ENCODE results near the gene POU6F2.

The POU6F2 gene

DNA sequence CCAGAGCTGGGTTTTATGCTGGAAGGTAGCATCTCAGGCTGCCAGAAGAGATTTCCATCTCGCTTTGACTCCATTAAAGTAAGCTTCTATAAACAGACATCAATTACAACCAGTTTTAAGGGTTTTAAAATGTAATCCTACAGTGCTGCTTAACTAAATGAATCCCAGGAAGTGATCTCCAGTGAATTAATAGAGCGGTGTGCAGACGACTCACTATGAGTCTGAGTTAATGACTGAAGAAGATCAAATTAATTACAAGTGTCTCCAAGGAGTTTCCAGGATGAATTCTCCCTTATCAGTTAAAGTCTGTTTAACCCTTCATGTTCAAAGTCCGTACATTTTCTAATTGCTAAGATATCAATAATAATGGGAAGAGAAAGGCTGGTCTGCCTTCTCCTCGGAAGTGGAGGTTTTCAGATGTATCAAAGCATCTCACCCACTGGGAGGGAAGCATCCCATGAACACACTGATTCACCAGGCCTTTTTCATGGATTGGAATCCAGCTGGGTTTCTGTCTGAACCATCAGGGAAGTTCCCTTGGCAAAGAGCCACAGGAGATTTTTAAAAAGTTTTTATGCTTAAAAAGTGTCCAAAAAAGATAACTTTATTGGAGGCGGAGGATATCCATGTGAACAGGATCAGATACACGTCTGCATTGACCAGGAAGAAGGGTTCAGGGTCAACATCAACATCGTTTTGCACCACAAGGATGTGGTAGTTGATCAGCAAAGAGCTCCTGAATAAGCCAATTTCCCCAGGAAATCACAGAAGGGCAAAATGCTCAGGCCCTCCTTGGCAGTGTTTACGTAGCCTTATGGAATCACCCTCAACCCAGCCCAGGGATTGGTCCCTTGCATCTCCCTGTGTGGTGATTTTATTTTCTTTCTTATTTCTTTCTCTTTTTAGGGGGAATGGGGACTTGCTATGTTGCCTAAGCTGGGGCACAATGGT lies 288.2 kb downstream of the POU6F2 start:
- no peak for DNase-seq

- no peak for DNase-seq
Measured at GRCh38 chr7:39269034-39269433, 291.3 kb downstream of the POU6F2 start.

GRCh38 chr7:39270018-39270417 lies 292.3 kb downstream of the POU6F2 start:
- no peak for DNase-seq

DNA sequence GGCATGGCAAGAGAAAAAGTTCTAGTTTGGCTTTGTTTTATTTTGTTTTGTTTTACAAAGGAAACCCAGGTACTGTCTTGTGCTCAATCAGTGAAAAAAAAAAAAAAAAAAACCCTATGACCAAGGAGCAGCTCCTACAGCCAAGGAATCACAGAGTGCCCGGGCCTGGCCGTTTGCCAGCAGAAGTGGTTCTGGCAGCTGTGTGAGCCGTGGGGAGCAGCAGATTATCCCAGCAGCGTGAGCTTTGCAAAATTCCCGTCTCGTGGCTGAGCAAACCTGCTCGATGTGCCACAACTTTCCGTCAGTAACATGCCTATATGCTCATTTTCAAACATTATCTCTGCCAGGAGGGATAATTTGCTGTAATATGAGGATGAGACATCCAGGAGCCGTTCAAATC lies 293.7 kb downstream of the POU6F2 start:
- no peak for DNase-seq

DNA sequence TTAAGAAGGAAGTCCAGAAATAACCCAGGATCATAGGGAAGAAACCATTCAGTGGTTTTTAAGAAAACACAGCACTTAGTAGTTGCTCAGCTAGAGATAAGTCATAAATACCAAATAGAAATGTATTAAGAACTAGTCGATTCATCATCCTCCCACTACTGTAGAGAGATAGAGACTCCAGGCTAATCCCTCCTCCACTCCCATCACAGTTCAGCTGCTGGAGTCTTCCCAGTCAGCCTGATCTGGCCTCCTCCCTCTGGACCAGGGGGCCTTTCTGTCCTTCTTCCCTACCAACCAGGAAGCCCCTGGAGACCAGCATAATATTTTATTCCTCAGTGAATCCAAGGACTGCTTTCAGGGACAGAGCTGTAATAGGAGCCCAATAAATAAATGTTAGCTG lies 294.4 kb downstream of the POU6F2 start:
- DNase-seq = no peak

DNA sequence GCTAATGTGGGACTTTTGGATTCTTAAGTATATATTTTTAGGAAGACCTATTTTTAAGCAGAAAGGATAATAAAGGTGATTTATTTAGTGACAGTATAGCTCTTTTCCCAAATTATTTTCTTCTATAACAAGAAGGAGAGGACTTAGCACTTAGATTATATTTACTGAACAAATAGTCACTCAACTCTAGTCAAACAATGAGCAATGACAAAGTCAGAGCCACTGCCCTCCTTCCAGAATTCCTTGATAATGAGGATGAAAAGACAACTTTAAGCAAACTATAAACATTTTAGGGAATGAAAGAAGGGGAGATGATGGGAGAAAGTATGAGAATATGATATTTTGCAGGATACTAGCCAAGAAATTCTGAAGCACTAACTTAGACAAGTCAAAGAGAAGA lies 295.0 kb downstream of the POU6F2 start:
- no peak for DNase-seq

GRCh38 chr7:39280337-39280736 lies 302.6 kb downstream of the POU6F2 start:
- no peak for DNase-seq

- DNase-seq = no peak
Measured at GRCh38 chr7:39285256-39285655, 307.5 kb downstream of the POU6F2 start.

DNA sequence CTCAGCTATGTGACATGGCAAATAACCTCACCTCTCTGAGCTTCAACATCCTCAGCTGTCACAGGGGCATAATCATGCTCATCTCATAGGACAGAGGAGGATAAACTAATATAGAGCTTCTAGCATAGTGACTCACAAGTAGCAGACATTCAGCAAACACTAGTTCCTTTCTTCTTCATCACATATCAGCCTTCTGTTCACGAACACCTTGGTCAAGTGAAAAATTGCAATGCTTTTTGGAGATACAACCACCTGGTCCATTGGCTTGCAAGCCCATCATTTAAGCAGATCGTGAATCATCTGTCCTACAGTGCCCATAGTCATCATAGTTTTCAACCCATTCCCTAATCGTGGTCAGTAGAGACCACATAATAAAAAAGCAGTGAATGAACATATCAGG lies 310.6 kb downstream of the POU6F2 start:
- no peak for DNase-seq

- DNase-seq = no peak
Measured at GRCh38 chr7:39291628-39292410, 314.1 kb downstream of the POU6F2 start.

DNA sequence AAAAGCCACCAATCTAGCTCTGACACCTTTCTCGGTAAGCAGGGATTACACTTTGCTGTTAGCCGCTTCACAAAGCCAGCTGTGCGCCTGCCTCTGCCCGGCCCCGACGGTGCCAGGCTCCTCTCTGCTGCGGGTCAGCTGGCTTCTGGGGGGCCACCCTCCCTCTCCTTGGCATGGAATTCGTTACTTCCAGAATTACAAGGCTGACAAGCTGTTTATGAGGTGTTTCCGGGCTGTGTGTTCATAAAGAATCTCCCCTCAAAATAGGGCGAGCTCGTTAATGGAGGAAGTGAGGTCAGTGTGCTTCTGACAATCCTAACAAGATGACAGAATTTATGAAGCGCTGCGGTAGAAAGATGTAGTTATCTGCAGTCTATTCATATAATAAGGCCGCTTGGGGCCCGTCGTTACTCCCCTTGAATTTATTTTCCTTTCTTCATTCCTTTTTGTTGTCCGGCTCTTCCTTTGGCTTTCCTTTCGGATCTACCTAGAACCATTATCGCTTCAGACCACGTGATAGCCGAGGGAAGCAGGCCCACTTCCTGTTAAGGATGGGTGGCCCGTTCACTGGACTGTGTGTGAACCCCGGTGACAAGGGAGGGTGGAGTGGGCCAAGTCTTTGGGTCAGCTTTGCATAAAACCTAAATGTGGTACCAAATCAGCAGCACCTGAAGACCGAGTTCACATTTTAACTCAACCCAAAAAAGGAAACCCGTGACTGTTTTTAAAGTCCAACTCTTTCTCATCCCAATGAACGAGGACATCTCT lies 315.5 kb downstream of the POU6F2 start:
- no peak for DNase-seq

DNA sequence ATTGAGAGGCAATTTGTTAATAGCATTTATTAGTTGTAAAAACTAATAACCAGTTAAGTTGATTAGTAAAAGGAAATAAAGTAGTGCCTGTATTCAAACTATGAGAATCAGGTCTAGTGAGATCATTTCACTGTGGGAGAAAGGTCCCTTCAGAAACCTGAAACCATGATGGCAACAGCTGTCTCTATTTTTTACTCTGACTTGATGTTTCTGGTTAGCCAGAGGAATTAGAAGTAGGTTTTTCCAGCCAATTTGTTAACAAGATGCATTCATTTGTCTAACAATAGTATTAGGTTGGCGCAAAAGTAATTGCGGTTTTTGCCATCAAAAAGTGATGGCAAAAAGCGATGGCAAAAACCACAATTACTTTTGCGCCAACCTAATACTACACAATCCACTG lies 316.3 kb downstream of the POU6F2 start:
- no peak for DNase-seq

- DNase-seq = no peak
Measured at GRCh38 chr7:39295796-39296195, 318.1 kb downstream of the POU6F2 start.

DNA sequence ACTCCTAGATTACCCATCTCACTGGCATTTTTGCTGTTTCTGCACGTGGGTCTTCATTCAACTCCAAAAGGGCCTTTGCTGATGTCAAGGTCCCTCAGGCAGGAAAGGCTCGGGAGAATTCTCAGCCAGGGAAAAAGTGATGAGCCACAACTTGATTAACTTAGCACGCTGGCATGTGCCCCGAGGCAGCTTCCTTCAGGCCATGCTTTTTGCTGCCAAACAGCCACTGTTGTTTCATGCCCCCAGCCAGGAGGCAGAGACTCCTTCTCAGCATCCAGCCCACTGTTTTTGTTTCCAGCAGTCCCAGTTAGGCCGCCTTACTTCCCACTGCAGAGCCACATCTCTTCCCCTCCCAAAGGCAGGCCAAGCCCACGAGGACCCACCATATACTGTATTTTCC lies 322.0 kb downstream of the POU6F2 start:
- no peak for DNase-seq

- no peak for DNase-seq
Measured at GRCh38 chr7:39300276-39300675, 322.6 kb downstream of the POU6F2 start.

- DNase-seq = no peak
Measured at GRCh38 chr7:39301543-39301942, 323.8 kb downstream of the POU6F2 start.

DNA sequence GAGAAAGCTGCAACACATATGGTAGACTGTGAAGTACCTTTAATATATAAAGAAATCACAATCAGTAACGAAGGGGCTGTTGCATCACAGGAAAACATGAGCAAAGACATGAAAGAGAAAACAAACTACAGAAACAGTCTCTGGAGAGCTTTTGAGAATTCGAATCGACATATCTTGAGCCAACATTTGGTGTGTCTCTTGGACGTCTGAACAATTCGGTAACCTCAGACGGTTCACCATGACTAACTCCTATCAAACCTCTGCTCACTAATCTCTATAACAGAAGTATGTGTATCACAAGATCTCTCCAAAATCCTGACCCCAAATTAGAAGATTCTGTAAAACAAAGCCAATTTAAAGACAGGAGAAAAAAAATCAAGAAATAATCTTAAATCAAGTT lies 326.5 kb downstream of the POU6F2 start:
- DNase-seq = no peak

DNA sequence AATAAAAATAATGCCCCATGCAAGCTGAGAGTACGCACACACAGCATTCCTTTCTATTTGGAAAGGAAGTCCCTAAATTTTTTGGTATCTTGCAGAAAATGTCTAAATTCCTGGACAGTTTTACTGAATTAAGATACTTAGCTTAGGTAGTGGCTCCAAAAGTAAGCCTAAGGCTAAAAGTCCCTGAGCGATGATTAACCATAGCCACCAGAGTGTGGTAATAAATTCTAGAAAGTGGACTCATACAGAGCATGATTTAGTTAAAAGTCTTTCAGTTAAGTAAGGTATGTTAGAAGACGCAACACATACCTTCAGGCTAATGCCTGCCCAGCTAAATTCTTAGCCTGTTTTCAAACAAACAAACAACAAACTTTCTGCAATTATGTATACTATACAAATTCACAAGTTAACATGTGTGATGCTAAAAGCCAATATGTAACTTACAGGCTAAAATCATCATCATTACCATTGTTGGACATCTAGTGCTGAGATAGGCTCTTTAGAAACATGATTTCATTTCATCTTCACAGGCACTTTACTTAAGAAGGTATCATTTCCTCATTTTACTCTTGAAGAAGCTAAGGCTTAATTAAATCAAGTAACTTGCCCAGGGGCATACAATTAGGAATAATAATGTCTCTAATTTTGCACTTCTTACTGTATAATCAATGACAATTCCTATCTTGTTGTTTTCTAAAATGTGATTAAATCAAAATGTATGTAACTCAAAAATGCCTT lies 327.1 kb downstream of the POU6F2 start:
- no peak for DNase-seq

- no peak for DNase-seq
Measured at GRCh38 chr7:39306016-39306570, 328.4 kb downstream of the POU6F2 start.

DNA sequence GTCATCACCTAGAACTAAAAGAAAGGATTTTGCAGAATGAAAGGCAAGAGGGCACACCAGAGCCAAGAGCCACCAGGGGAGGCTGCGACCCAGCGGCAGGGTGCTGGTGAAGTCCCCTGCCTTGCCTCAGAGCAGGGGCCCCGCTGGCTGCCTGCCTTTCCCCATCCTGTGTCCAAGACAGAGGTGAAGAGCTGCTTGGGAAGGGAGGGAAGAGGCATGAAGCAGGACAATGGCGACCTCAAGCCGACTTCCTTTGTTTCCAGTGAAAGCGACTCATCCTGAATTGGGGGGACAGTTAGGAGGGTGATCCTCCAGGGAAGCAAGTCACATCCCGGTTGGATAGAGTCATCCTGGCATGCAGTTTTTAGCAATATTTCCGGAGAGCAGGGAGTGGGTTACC lies 333.0 kb downstream of the POU6F2 start:
- no peak for DNase-seq

DNA sequence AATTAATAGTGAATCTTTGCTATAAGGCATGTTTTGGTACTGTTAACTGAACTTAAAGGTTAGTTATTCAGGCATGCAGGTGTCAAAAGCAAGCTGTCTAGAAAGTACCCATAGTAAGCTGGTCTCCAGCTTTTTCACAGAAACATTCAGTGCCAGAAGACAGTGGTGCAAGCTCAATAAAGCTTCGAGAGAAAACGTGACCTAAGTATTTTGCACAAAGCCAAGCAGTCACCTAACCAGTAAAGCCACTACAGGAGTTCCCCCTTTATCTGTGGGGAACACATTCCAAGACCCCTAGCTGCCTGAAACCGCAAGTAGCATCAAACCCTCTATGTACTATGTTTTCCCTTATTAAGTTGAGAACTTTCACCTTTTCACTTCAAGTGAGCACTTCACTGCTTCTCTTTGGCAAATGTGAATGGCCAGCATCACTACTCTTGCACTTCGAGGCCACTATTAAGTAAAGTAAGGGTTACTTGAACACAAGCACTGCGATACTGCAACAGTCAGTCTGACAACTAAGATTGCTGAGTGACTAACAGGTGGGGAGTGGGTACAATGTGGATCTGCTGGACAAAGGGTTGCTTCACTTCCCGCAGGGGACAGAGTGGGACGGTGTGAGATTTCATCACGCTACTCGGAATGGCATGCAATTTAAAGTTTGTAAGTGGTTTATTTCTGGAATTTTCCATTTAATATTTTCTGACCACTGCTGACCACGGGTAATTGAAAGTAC lies 334.7 kb downstream of the POU6F2 start:
- no peak for DNase-seq

- DNase-seq = no peak
Measured at GRCh38 chr7:39313376-39313775, 335.7 kb downstream of the POU6F2 start.
